HG03432 (cell line): ENCODE measurements around the gene SGSH.
A peak's percentile ranks its signal among the peaks of the same experiment; 100 is the strongest.
"Not testable (repeated sequence)": the region's sequence is repeated elsewhere in the genome, so short reads cannot be mapped to it uniquely, and the experiment has no call there.

ENCODE experiments used
- ATAC-seq: cut with Tn5 transposase; IDR thresholded peaks from one replicate; pipeline ENCODE4 v1.9.1; 2021; ENCODE audit warnings: mild to moderate bottlenecking, moderate library complexity; ENCODE audit not compliant: unreplicated experiment

SGSH gene

GRCh38 chr17:80220054-80220735 lies at the start of gene SGSH, which contains the start of gene SLC26A11:
TSS of gene SGSH (minus strand) at chr17:80220333. CDS start at chr17:80220313, 20 bp downstream.
TSS of gene SLC26A11 (plus strand) at chr17:80220427. CDS start at chr17:80221561, 1,134 bp downstream.
- ATAC-seq = peak; percentile 43

DNA sequence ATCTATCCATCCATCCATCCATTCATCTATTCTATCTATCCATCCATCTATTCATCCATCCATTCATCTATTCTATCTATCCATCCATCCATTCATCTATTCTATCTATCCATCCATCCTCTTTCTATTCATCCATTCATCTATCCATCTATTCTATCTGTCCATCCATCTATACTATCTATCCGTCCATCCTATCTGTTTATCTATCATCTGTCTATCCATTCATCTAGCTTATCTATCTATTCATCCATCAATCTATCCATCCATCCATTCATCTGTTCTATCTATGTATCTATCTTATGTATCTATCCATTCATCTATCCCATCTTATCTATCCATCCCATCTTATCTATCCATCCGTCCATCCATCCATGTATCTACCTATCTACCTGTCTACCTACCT lies 49.3 kb upstream of the SGSH start:
- no peak for ATAC-seq

GRCh38 chr17:80268427-80268826 lies 48.3 kb upstream of the SGSH start:
- no peak for ATAC-seq

- ATAC-seq = no peak
These were observed 47.3 kb upstream of the SGSH start for GRCh38 chr17:80267391-80267790.

GRCh38 chr17:80265205-80266068 lies 45.3 kb upstream of the SGSH start:
- ATAC-seq = no peak

GRCh38 chr17:80264205-80265075 lies 44.3 kb upstream of the SGSH start:
- ATAC-seq = no peak

DNA sequence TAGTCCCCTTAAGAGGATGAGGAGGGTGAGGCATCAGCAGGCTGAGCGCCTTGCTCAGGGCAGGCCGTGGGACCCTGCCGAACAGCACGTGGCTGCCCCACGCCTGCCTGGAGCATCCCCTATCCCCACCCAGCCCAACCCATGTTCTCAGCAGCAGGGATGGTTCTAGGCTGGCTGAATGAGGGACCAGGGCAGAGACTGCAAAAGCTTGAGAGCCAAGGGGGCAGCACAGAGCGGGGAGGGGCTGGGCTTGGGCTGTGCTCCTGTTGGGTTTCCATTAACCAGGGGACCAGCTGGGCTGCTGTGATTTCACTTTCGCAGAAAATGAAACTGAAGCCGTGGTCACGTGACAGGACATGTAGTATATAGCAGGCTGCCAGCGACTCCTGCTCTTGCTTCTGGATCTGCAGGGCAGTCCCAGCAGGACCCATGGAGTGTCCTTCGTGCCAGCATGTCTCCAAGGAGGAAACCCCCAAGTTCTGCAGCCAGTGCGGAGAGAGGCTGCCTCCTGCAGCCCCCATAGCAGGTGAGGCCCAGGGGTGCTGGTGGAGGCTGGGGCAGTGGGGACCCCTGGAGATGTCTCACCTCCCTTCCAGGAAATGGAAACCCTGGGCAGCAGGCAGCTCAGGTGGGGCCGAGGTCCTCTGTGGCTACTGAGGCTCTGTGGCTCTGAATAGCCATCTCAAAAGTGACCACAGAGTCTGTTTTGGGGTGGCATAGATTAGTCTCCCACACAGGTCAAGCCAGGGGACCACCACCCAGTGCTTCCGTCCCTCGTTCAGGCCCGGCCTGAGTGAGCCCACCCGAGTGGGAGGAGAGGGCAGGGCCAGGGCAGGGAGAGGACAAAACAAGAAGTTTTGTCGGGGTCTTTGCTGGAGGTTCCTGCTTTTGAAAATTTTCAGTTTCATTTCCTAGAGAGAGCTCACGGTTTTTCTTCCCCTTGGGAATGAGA lies 43.4 kb upstream of the SGSH start:
- peak; percentile 39 for ATAC-seq

GRCh38 chr17:80262775-80263244 lies 42.7 kb upstream of the SGSH start:
- no peak for ATAC-seq

DNA sequence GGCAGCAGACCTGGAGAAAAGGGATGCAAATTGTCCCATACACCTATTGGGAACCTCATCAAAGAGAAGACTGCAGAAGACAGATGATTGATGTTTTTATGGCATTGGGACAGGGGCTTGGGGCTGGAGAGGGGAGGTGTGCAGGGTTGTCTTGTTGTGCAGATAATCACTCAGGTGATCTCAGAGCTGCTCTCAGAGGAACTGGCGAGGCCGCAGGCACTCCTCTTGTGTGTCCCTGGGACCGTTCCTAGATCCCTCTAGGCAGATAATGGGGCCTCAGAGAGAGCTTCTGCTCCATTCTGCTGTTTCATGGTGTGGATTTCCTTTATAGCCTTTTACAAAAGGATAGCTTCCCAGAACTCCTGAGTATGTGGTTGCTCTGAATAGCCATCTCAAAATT lies 42.2 kb upstream of the SGSH start:
- no peak for ATAC-seq

DNA sequence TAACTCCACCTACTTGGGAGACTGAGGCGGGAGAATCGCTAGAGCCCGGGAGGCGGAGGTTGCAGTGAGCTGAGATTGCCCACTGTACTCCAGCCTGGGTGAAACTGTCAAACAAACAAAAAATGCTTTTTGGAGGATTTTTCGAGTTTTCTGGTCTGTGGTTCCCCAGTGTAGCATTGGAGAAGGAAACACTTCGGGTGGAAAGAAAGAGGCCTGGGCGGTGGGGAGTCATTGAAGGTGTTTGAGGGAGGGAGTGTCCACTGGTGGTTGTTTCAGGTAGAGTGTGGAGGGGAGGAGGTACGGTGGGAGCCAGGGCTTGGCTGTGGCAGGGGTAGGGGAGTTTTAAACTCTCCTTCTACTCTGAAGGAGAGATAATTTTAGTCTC lies 41.8 kb upstream of the SGSH start:
- ATAC-seq = no peak

- ATAC-seq = peak; percentile 7
These were observed 41.2 kb upstream of the SGSH start for GRCh38 chr17:80261159-80261894.

- peak; percentile 31 for ATAC-seq
These were observed 40.6 kb upstream of the SGSH start, which contains the start of gene RNF213 for GRCh38 chr17:80260791-80261158. TSS of gene RNF213 (plus strand) at chr17:80260852. CDS start at chr17:80263682, 2,830 bp downstream.

- ATAC-seq = peak; percentile 39
These were observed 40.0 kb upstream of the SGSH start for GRCh38 chr17:80260069-80260535.

- ATAC-seq = no peak
These were observed 39.4 kb upstream of the SGSH start for GRCh38 chr17:80259457-80260068.

GRCh38 chr17:80258296-80258695 lies 38.2 kb upstream of the SGSH start:
- ATAC-seq = not testable (repeated sequence)

- ATAC-seq = no peak
These were observed 37.6 kb upstream of the SGSH start for GRCh38 chr17:80257716-80258213.

DNA sequence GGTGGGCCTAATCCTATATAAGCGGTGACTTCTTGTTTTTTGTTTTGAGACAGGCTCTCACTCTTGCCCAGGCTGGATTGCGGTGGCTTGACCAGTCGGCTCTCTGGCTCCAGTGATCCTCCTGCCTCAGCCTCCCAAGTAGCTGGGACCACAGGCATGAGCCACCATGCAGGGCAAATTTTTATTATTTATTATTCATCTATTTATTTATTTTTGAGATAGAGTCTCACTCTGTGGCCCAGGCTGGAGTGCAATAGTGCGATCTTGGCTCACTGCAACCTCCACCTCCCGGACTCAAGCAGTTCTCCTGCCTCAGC lies 35.9 kb upstream of the SGSH start:
- no peak for ATAC-seq

- ATAC-seq = peak; percentile 65
These were observed 34.5 kb upstream of the SGSH start for GRCh38 chr17:80254396-80255251.
